Gastroesophageal sphincter (tissue), 3 donors: ENCODE results near the gene MAST3.

ENCODE experiments used
- POLR2A ChIP-seq, 2 donors: fragments of 450-650 bp; IDR thresholded peaks; one replicate each; pipeline ENCODE4 v1.6.1; 2017; ENCODE audit warnings: antibody characterized with exemption in 2 of 2, mild to moderate bottlenecking in 2 of 2, moderate library complexity in 1 of 2
- POLR2AphosphoS5 ChIP-seq: sonication (generic); formaldehyde crosslinking; IDR thresholded peaks from one replicate; pipeline ENCODE4 v1.6.1; 2017; ENCODE audit warnings: antibody characterized with exemption
- TF ChIP-seq, protein P1 (sequence below), 4 experiments: fragments of 200-600 bp in 2 of 4; fragments of 450-650 bp in 2 of 4; sonication (generic) in 1 of 4; IDR thresholded peaks; one replicate each; pipeline ENCODE4 v1.5.1; 2017 to 2019; ENCODE audit warnings: antibody characterized with exemption in 4 of 4, mild to moderate bottlenecking in 2 of 4, moderate library complexity in 2 of 4

DNA sequence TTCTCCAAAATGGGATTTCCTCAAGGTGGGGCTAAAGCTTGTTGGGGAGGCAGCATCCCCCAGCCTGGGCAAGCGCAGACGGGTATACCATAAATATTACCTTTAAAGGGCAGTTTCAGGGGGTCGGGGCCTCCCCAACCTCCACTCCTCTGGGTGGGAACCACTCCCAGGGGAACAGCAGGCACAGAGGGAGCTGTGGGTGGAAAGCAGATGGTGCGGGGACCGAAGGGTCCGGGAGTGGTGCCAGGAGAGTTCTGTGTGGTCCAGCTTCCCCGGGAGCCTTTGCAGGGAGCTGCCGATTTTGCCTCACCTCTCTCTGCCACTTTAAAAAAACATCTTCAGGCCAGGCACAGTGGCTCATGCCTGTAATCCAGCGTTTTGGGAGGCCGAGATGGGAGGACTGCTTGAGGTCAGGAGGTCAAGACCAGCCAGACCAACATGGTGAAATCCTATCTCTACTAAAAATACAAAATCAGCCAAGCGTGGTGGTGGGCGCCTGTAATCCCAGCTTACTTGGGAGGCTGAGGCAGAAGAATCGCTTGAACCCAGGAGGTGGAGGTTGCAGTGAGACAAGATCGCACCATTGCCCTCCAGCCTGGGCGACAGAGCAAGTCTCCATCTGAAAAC, 5.5 kb downstream of the MAST3 start:
- TF ChIP-seq, protein P1, sequence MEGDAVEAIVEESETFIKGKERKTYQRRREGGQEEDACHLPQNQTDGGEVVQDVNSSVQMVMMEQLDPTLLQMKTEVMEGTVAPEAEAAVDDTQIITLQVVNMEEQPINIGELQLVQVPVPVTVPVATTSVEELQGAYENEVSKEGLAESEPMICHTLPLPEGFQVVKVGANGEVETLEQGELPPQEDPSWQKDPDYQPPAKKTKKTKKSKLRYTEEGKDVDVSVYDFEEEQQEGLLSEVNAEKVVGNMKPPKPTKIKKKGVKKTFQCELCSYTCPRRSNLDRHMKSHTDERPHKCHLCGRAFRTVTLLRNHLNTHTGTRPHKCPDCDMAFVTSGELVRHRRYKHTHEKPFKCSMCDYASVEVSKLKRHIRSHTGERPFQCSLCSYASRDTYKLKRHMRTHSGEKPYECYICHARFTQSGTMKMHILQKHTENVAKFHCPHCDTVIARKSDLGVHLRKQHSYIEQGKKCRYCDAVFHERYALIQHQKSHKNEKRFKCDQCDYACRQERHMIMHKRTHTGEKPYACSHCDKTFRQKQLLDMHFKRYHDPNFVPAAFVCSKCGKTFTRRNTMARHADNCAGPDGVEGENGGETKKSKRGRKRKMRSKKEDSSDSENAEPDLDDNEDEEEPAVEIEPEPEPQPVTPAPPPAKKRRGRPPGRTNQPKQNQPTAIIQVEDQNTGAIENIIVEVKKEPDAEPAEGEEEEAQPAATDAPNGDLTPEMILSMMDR (IDR thresholded peaks at IDR 0.05) = no peak
- TF ChIP-seq POLR2A (IDR thresholded peaks at IDR 0.05) (no peak), POLR2AphosphoS5 (no peak)
